CD4-positive, alpha-beta memory T cell (primary cell): ENCODE measurements around the gene CCNB1. TPM values are rescaled to one million over a fixed set of nuclear protein-coding genes. Genes with fewer than 3 reads are reported as not detected.
"Not testable (repeated sequence)": the region's sequence is repeated elsewhere in the genome, so short reads cannot be mapped to it uniquely, and the experiment has no call there.

Source experiments
- CTCF ChIA-PET: fragments of 350-600 bp; sonication (Branson Sonifier 250); formaldehyde crosslinking; loops from one replicate; lab custom pipeline; 2021; ENCODE audit warnings: inconsistent platforms; ENCODE audit not compliant: partially characterized antibody; lab: Charles Lee
- POLR2A ChIA-PET: fragments of 350-600 bp; sonication (Branson Sonifier 250); formaldehyde crosslinking; loops from one replicate; lab custom pipeline; 2021; ENCODE audit not compliant: partially characterized antibody; lab: Charles Lee
- DNase-seq, 5 donors: peaks; one replicate each; pipeline versions ENCODE4 v3.0.0 to v3.0.0-alpha.2; 2020 to 2022; ENCODE audit warnings: mixed read lengths in 1 of 5
- H3K27ac ChIP-seq: one replicate; pipeline ENCODE4 v1.7.0; 2013; ENCODE audit warnings: low read depth, low read length
- H3K27me3 ChIP-seq: 2 replicates; pipeline ENCODE4 v1.7.0; 2013; ENCODE audit warnings: mild to moderate bottlenecking, low read length, moderate library complexity; ENCODE audit not compliant: insufficient read depth
- H3K36me3 ChIP-seq: 2 replicates; pipeline ENCODE4 v1.7.0; 2013; ENCODE audit warnings: mild to moderate bottlenecking, low read length, moderate library complexity; ENCODE audit not compliant: insufficient read depth
- H3K4me1 ChIP-seq: 2 replicates; pipeline ENCODE4 v1.7.0; 2013; ENCODE audit warnings: mild to moderate bottlenecking, low read length, moderate library complexity; ENCODE audit not compliant: insufficient read depth
- H3K4me3 ChIP-seq, 2 donors: one replicate each; pipeline ENCODE4 v1.7.0; 2013; ENCODE audit warnings: low read length in 2 of 2, mild to moderate bottlenecking in 1 of 2
- H3K9me3 ChIP-seq, 2 donors: one replicate each; pipeline ENCODE4 v1.7.0; 2013; ENCODE audit warnings: low read length in 2 of 2, control low read depth in 1 of 2; ENCODE audit not compliant: control insufficient read depth in 1 of 2
- H3K27ac Mint-ChIP-seq, 7 donors: one replicate each; pipeline ENCODE4 v1.8.0; 2020 to 2021; ENCODE audit warnings: mixed read lengths in 7 of 7, mild to moderate bottlenecking in 6 of 7, inconsistent platforms in 3 of 7, moderate library complexity in 3 of 7
- H3K27me3 Mint-ChIP-seq, 2 donors: one replicate each; pipeline ENCODE4 v1.8.0; 2020 to 2021; ENCODE audit warnings: mixed read lengths in 2 of 2
- H3K36me3 Mint-ChIP-seq, 2 donors: one replicate each; pipeline ENCODE4 v1.8.0; 2020 to 2021; ENCODE audit warnings: mixed read lengths in 2 of 2, inconsistent platforms in 1 of 2, mild to moderate bottlenecking in 1 of 2
- H3K4me1 Mint-ChIP-seq, 4 donors: one replicate each; pipeline ENCODE4 v1.8.0; 2020 to 2021; ENCODE audit warnings: mixed read lengths in 4 of 4, mild to moderate bottlenecking in 1 of 4
- H3K4me3 Mint-ChIP-seq, 8 donors: one replicate each; pipeline ENCODE4 v1.8.0; 2020 to 2021; ENCODE audit warnings: mixed read lengths in 8 of 8, mild to moderate bottlenecking in 7 of 8, moderate library complexity in 6 of 8, inconsistent platforms in 3 of 8
- H3K9me3 Mint-ChIP-seq, 8 donors: one replicate each; pipeline ENCODE4 v1.8.0; 2020 to 2021; ENCODE audit warnings: mixed read lengths in 8 of 8, mild to moderate bottlenecking in 5 of 8, inconsistent platforms in 3 of 8, moderate library complexity in 1 of 8
- intact Hi-C: fragments of 100-400 bp; cut with micrococcal nuclease; formaldehyde crosslinking; loops from one replicate; pipeline ENCODE4 v1.15.1; 2023
- polyA plus RNA-seq, 2 donors: library from polyadenylated mRNA; unstranded; fragments of 300-500 nt; fragmentation: Illumina TruSeq; gene quantifications; one replicate each; pipeline ENCODE4 v1.2.3, GENCODE V29; 2021
- total RNA-seq, 2 experiments: library from RNA; stranded (reverse); gene quantifications; one replicate each; pipeline ENCODE4 v1.2.3, GENCODE V29; 2021

CCNB1 gene
- total and polyA plus RNA-seq, 4 experiments from 2014 or later, result 2.9 to 5.1 (median 3.5) TPM

- Mint-ChIP-seq H3K4me1 (peaks cover 19 to 27% (median 25%) of the 10 kb centered on the region in 4 donors), H3K9me3 (peaks cover 0 to 4% (median 0%) of the 10 kb centered on the region in 8 donors), H3K27me3 (no peaks in the 10 kb centered on the region), H3K27ac (peak overlapping the region; percentile 97 to 100 (median 98)), H3K4me3 (peak overlapping the region; percentile 96 to 100 (median 98)), H3K36me3 (peaks cover 5 to 11% of the 10 kb centered on the region in 2 donors)
- intact Hi-C loops, result loop anchor here (1.0 kb wide), 5 partner anchors 16 to 151 kb away; partner anchors contain the start of genes AK6, CCNB1, CDK7 and CENPH
- no peaks in the 10 kb centered on the region for H3K36me3 ChIP-seq
- ChIA-PET POLR2A (interaction anchor here (0.5 to 8.0 kb wide), 7 partner anchors 10 to 175 kb away, joined by 3 to 81 read pairs (median 3); partner anchors contain the start of genes AK6, CDK7, RAD17 and TAF9), CTCF (interaction anchor here (1.0 to 2.7 kb wide), 5 partner anchors 17 to 124 kb away, joined by 3 to 9 read pairs (median 4); partner anchors contain the start of genes CDK7, CENPH and SLC30A5)
- H3K4me1 ChIP-seq, result peaks cover 22% of the 10 kb centered on the region
- H3K27me3 ChIP-seq, result no peaks in the 10 kb centered on the region
- DNase-seq, result peak; percentile 89 to 94 (median 90)
- H3K4me3 ChIP-seq, result peak overlapping the region; percentile 67 to 92
- H3K9me3 ChIP-seq, result no peaks in the 10 kb centered on the region
- peak overlapping the region; percentile 87 for H3K27ac ChIP-seq
These were observed 50.9 kb downstream of the CCNB1 start for GRCh38 chr5:69217548-69218526.

DNA sequence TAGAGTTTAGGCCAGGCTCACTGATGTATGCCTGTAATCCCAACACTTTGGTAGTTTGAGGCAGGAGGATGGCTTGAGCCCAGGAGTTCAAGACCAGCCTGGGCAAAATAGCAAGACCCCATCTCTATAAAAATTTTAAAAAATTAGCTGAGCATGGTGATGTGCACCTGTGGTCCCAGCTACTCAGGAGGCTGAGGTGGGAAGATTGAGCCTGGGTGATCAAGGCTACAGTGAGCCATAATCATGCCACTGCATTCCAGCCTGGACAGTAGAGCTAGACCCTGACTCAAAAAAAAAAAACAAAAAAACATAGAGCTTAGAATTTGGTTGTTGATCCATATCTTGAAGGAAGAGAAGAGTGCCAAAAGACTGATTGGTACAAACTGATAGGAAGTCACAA lies 53.0 kb downstream of the CCNB1 start:
- H3K27ac Mint-ChIP-seq, result no peak overlapping the region
- no peak for DNase-seq
- Histone ChIP-seq H3K4me3 (no peak overlapping the region), H3K27me3 (no peaks in the 10 kb centered on the region), H3K27ac (no peak overlapping the region), H3K4me1 (peaks cover 22% of the 10 kb centered on the region), H3K9me3 (no peaks in the 10 kb centered on the region), H3K36me3 (no peaks in the 10 kb centered on the region)
- H3K9me3 Mint-ChIP-seq, result peaks cover 0 to 4% (median 0%) of the 10 kb centered on the region in 8 donors
- peaks cover 19 to 27% (median 25%) of the 10 kb centered on the region in 4 donors for H3K4me1 Mint-ChIP-seq
- no peaks in the 10 kb centered on the region for H3K27me3 Mint-ChIP-seq
- CTCF ChIA-PET, result interaction anchor here (1.0 to 1.3 kb wide), 3 partner anchors 8 to 126 kb away, joined by 4 to 5 read pairs (median 4); partner anchors contain the start of gene SLC30A5
- peak overlapping the region in 1 of 8 donors; percentile 29 for H3K4me3 Mint-ChIP-seq
- POLR2A ChIA-PET, result interaction anchor here (8.0 kb wide), 1 partner anchor 14 kb away, joined by 81 read pairs; the partner anchor contains the start of gene CDK7
- peaks cover 5 to 11% of the 10 kb centered on the region in 2 donors for H3K36me3 Mint-ChIP-seq
- intact Hi-C loops, result no loop called here

DNA sequence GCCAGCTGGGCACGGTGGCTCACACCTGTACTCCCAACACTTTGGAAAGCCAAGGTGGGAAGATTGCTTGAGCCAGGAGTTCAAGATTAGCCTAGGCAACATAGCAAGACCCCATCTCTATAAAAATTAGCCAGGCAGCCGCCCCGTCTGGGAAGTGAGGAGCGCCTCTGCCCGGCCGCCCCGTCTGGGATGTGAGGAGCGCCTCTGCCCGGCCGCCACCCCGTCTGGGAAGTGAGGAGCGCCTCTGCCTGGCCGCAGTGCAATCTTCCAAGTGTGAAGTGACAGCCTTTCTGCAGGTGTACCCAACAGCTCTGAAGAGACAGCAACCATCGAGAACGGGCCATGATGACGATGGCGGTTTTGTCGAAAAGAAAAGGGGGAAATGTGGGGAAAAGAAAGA lies 53.4 kb downstream of the CCNB1 start:
- H3K36me3 ChIP-seq, intact Hi-C loops, H3K27ac ChIP-seq, H3K9me3 Mint-ChIP-seq, H3K4me3 ChIP-seq, H3K27me3 Mint-ChIP-seq, H3K27ac Mint-ChIP-seq, DNase-seq, H3K27me3 ChIP-seq, H3K9me3 ChIP-seq: not testable (repeated sequence)
- Mint-ChIP-seq H3K4me3 (peak overlapping the region in 1 of 8 donors; percentile 29), H3K36me3 (peaks cover 5 to 11% of the 10 kb centered on the region in 2 donors), H3K4me1 (peaks cover 19 to 27% (median 24%) of the 10 kb centered on the region in 4 donors)
- CTCF ChIA-PET, result interaction anchor here (1.1 kb wide), 1 partner anchor 127 kb away, joined by 4 read pairs; the partner anchor contains the start of gene SLC30A5
- POLR2A ChIA-PET, result interaction anchor here (8.0 kb wide), 1 partner anchor 13 kb away, joined by 81 read pairs; the partner anchor contains the start of gene CDK7
- H3K4me1 ChIP-seq, result peaks cover 22% of the 10 kb centered on the region

DNA sequence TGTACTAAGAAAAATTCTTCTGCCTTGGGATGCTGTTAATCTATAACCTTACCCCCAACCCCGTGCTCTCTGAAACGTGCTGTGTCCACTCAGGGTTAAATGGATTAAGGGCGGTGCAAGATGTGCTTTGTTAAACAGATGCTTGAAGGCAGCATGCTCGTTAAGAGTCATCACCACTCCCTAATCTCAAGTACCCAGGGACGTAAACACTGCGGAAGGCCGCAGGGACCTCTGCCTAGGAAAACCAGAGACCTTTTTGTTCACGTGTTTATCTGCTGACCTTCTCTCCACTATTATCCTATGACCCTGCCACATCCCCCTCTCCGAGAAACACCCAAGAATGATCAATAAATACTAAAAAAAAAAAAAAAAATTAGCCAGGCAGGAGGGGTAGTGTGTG lies 53.9 kb downstream of the CCNB1 start:
- POLR2A ChIA-PET, result interaction anchor here (8.0 kb wide), 1 partner anchor 13 kb away, joined by 81 read pairs; the partner anchor contains the start of gene CDK7
- intact Hi-C loops, H3K27ac Mint-ChIP-seq, H3K9me3 ChIP-seq, CTCF ChIA-PET, DNase-seq, H3K4me3 ChIP-seq, H3K27ac ChIP-seq, H3K36me3 ChIP-seq, H3K9me3 Mint-ChIP-seq, H3K27me3 Mint-ChIP-seq, H3K27me3 ChIP-seq, H3K4me3 Mint-ChIP-seq: not testable (repeated sequence)
- peaks cover 22% of the 10 kb centered on the region for H3K4me1 ChIP-seq
- H3K36me3 Mint-ChIP-seq, result peaks cover 5 to 13% of the 10 kb centered on the region in 2 donors
- peaks cover 19 to 26% (median 24%) of the 10 kb centered on the region in 4 donors for H3K4me1 Mint-ChIP-seq

DNA sequence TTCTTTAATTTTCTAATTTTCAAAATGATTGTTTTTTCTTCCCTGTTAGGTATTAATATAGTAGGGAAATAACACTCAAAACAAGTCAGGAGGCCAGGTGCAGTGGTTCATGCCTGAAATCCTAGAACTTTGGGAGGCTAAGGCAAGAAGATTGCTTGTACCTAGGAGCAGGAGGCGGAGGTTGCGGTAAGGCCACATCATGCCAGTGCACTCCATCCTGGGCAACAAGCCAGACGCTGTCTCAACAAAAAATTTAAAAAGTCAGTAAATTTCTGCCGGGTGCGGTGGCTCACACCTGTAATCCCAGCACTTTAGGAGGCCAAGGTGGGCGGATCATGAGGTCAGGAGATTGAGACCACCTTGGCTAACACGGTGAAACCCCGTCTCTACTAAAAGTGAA lies 57.6 kb downstream of the CCNB1 start:
- H3K36me3 ChIP-seq, result peaks cover 13% of the 10 kb centered on the region

GRCh38 chr5:69225860-69226259 lies 58.9 kb downstream of the CCNB1 start:
- Mint-ChIP-seq H3K36me3 (peaks cover 0 to 13% of the 10 kb centered on the region in 2 donors), H3K27me3 (no peaks in the 10 kb centered on the region), H3K9me3 (no peaks in the 10 kb centered on the region), H3K4me3 (no peak overlapping the region), H3K4me1 (peaks cover 0 to 4% (median 2%) of the 10 kb centered on the region in 4 donors), H3K27ac (no peak overlapping the region)
- Histone ChIP-seq H3K27me3 (no peaks in the 10 kb centered on the region), H3K4me3 (no peak overlapping the region), H3K36me3 (peaks cover 13% of the 10 kb centered on the region), H3K9me3 (no peaks in the 10 kb centered on the region), H3K27ac (no peak overlapping the region), H3K4me1 (no peaks in the 10 kb centered on the region)
- no peak for DNase-seq
- intact Hi-C loops, result no loop called here
- CTCF ChIA-PET, result no interaction called here
- POLR2A ChIA-PET, result interaction anchor here (1.5 kb wide), 1 partner anchor 9 kb away, joined by 6 read pairs; the partner anchor contains the start of gene CDK7

More for the DNA sequence above, 57.6 kb downstream of the CCNB1 start:
- Mint-ChIP-seq H3K36me3 (peaks cover 5 to 10% of the 10 kb centered on the region in 2 donors), H3K9me3 (peaks cover 0 to 1% (median 0%) of the 10 kb centered on the region in 8 donors), H3K27me3 (no peaks in the 10 kb centered on the region), H3K27ac (no peak overlapping the region), H3K4me3 (no peak overlapping the region), H3K4me1 (peaks cover 0 to 6% (median 3%) of the 10 kb centered on the region in 4 donors)
- ChIA-PET CTCF (no interaction called here), POLR2A (interaction anchor here (0.6 kb wide), 1 partner anchor 138 kb away, joined by 3 read pairs; no protein-coding TSS in a partner anchor)
- intact Hi-C loops, result no loop called here
- H3K27ac ChIP-seq, result no peak overlapping the region
- no peaks in the 10 kb centered on the region for H3K27me3 ChIP-seq
- DNase-seq, result no peak
- no peak overlapping the region for H3K4me3 ChIP-seq
- H3K4me1 ChIP-seq, result peaks cover 2% of the 10 kb centered on the region
- H3K9me3 ChIP-seq, result no peaks in the 10 kb centered on the region
